Stimulated activated CD8-positive, alpha-beta memory T cell treated with anti-CD3 and anti-CD28 coated beads, Interleukin-15, amount 100 ng/mL, for 1 hour (primary cell): Measurements from ENCODE around the gene LONRF2.

ENCODE experiments used
- DNase-seq: peaks from one replicate; pipeline ENCODE4 v3.0.0-alpha.2; 2020; ENCODE audit warnings: low read depth

The LONRF2 gene

GRCh38 chr2:100236166-100236565 is 86.1 kb downstream of the LONRF2 start:
- no peak for DNase-seq

GRCh38 chr2:100235581-100235980 is 86.7 kb downstream of the LONRF2 start:
- no peak for DNase-seq

GRCh38 chr2:100235098-100235497 is 87.2 kb downstream of the LONRF2 start:
- DNase-seq: no peak

- no peak for DNase-seq
Observed at GRCh38 chr2:100234141-100234540, 88.2 kb downstream of the LONRF2 start.

- DNase-seq: no peak
Observed at GRCh38 chr2:100233061-100233460, 89.2 kb downstream of the LONRF2 start.

- DNase-seq: no peak
Observed at GRCh38 chr2:100230754-100231153, 91.5 kb downstream of the LONRF2 start.

GRCh38 chr2:100228967-100229366 is 93.3 kb downstream of the LONRF2 start:
- DNase-seq: no peak

- DNase-seq: no peak
Observed at GRCh38 chr2:100228415-100228814, 93.9 kb downstream of the LONRF2 start.

- no peak for DNase-seq
Observed at GRCh38 chr2:100224988-100225710, 97.2 kb downstream of the LONRF2 start.

- no peak for DNase-seq
Observed at GRCh38 chr2:100223502-100223901, 98.8 kb downstream of the LONRF2 start.
